ENCODE results near the gene ZBTB7C.

- TF ChIP-seq CTCF (IDR thresholded peaks at IDR 0.05; ENCODE audit: insufficient read depth, low read length, poor library complexity, severe bottlenecking) (no peak), EZH2phosphoT487 (conservative IDR thresholded peaks at IDR 0.05; ENCODE audit: low read length) (no peak)
These were observed 285.2 kb downstream of the ZBTB7C start for GRCh38 chr18:48123941-48124340.

Measured in SU-DHL-6 (cell line).